SK-N-SH treated with all-trans-retinoic acid at 6 μM for 48 hours (cell line): ENCODE measurements around the gene SLC12A7.

Experiments used
- ATAC-seq: fragments of 200-7000 bp; cut with Tn5 transposase; 3 replicates; pipeline ENCODE4 v1.9.1; 2020; ENCODE audit warnings: mild to moderate bottlenecking, moderate library complexity
- ESRRG ChIP-seq: fragments of 250-450 bp; sonication (Bioruptor Pico); IDR thresholded peaks from 2 replicates; pipeline ENCODE4 v1.6.1; 2021; ENCODE audit warnings: mild to moderate bottlenecking
- ISL1 ChIP-seq: fragments of 250-450 bp; sonication (Bioruptor Pico); IDR thresholded peaks from 2 replicates; pipeline ENCODE4 v2.1.2; 2022; ENCODE audit warnings: mild to moderate bottlenecking, moderate library complexity
- OSR1 ChIP-seq: fragments of 250-450 bp; sonication (Bioruptor Pico); IDR thresholded peaks from 2 replicates; pipeline ENCODE4 v1.8.0; 2022; ENCODE audit warnings: moderate library complexity, mild to moderate bottlenecking, inconsistent platforms
- PPARA ChIP-seq: fragments of 250-450 bp; sonication (Bioruptor Pico); IDR thresholded peaks from 2 replicates; pipeline ENCODE4 v1.5.0; 2020; ENCODE audit warnings: mild to moderate bottlenecking, borderline replicate concordance
- RARB ChIP-seq: fragments of 250-450 bp; sonication (Bioruptor Pico); IDR thresholded peaks from 2 replicates; pipeline ENCODE4 v1.8.0; 2021; ENCODE audit warnings: mild to moderate bottlenecking, moderate library complexity
- TOX ChIP-seq: fragments of 250-450 bp; sonication (Bioruptor Pico); IDR thresholded peaks from 2 replicates; pipeline ENCODE4 v1.8.0; 2021; ENCODE audit warnings: mild to moderate bottlenecking, moderate library complexity, borderline replicate concordance
- ZFP3 ChIP-seq: fragments of 250-450 bp; sonication (Bioruptor Pico); IDR thresholded peaks from 2 replicates; pipeline ENCODE4 v1.5.0; 2020; ENCODE audit warnings: mild to moderate bottlenecking, moderate library complexity
- ZNF565 ChIP-seq: fragments of 450-650 bp; formaldehyde crosslinking; conservative IDR thresholded peaks from 2 replicates; pipeline ENCODE4 v1.5.0; 2020; ENCODE audit warnings: low read depth, mild to moderate bottlenecking, moderate library complexity
- ZNF70 ChIP-seq: fragments of 450-650 bp; formaldehyde crosslinking; IDR thresholded peaks from 2 replicates; pipeline ENCODE4 v1.5.0; 2020; ENCODE audit warnings: mild to moderate bottlenecking, moderate library complexity
- ZNF8 ChIP-seq: fragments of 450-650 bp; formaldehyde crosslinking; IDR thresholded peaks from 2 replicates; pipeline ENCODE4 v1.5.0; 2020; ENCODE audit warnings: mild to moderate bottlenecking, moderate library complexity
- TF ChIP-seq, protein P1 (sequence below): fragments of 250-450 bp; sonication (Bioruptor Pico); IDR thresholded peaks from 2 replicates; pipeline ENCODE4 v1.5.1; 2021; ENCODE audit warnings: mild to moderate bottlenecking, moderate library complexity
- TF ChIP-seq, protein P2 (sequence below): fragments of 250-450 bp; sonication (Bioruptor Pico); IDR thresholded peaks from 2 replicates; pipeline ENCODE4 v1.5.1; 2020; ENCODE audit warnings: low read depth, mild to moderate bottlenecking, moderate library complexity
- TF ChIP-seq, protein P3 (sequence below): fragments of 250-450 bp; sonication (Bioruptor Pico); IDR thresholded peaks from 2 replicates; pipeline ENCODE4 v1.8.0; 2020; ENCODE audit warnings: mild to moderate bottlenecking, moderate library complexity, borderline replicate concordance
- TF ChIP-seq, protein P4 (sequence below): fragments of 250-450 bp; sonication (Bioruptor Pico); IDR thresholded peaks from 2 replicates; pipeline ENCODE4 v1.8.0; 2021; ENCODE audit warnings: low read depth, mild to moderate bottlenecking, moderate library complexity, borderline replicate concordance
- TF ChIP-seq, protein P5 (sequence below): fragments of 250-450 bp; sonication (Bioruptor Pico); IDR thresholded peaks from 2 replicates; pipeline ENCODE4 v1.5.0; 2020; ENCODE audit warnings: mild to moderate bottlenecking, moderate library complexity

SLC12A7 gene

DNA sequence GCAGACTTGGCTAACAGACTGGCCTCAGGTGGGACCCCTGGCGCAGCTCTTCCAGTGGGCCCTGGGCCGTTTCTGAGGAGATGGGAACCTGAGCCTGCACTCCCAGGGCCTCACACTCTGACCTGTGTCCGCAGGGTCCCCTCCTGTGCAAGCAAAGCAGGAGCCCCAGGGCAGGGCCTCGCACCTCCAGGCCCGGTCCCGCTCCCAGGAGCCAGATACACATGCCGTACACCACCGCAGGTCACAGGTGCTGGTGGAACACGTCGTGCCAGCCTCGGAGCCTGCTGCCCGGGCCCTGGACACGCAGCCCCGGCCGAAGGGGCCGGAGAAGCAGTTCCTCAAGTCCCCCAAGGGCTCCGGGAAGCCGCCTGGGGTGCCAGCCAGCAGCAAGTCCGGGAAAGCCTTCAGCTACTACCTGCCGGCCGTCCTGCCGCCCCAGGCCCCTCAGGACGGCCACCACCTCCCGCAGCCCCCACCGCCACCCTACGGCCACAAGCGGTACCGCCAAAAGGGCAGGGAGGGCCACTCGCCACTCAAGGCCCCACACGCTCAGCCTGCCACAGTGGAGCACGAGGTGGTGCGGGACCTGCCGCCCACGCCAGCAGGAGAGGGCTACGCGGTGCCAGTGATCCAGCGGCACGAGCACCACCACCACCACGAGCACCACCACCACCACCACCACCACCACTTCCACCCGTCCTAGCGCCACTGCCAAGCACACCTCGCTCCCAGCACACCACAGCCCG lies 74.0 kb downstream of the SLC12A7 start:
- TF ChIP-seq ZFP3 (CRISPR knock-in tag) (no peak), ZNF70 (no peak), ESRRG (CRISPR knock-in tag) (no peak), ZNF565 (no peak), ISL1 (CRISPR knock-in tag) (no peak), TOX (CRISPR knock-in tag) (no peak), RARB (CRISPR knock-in tag) (no peak)
- TF ChIP-seq, protein P1, sequence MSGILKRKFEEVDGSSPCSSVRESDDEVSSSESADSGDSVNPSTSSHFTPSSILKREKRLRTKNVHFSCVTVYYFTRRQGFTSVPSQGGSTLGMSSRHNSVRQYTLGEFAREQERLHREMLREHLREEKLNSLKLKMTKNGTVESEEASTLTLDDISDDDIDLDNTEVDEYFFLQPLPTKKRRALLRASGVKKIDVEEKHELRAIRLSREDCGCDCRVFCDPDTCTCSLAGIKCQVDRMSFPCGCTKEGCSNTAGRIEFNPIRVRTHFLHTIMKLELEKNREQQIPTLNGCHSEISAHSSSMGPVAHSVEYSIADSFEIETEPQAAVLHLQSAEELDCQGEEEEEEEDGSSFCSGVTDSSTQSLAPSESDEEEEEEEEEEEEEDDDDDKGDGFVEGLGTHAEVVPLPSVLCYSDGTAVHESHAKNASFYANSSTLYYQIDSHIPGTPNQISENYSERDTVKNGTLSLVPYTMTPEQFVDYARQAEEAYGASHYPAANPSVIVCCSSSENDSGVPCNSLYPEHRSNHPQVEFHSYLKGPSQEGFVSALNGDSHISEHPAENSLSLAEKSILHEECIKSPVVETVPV (CRISPR knock-in tag), result no peak
- TF ChIP-seq, protein P2, sequence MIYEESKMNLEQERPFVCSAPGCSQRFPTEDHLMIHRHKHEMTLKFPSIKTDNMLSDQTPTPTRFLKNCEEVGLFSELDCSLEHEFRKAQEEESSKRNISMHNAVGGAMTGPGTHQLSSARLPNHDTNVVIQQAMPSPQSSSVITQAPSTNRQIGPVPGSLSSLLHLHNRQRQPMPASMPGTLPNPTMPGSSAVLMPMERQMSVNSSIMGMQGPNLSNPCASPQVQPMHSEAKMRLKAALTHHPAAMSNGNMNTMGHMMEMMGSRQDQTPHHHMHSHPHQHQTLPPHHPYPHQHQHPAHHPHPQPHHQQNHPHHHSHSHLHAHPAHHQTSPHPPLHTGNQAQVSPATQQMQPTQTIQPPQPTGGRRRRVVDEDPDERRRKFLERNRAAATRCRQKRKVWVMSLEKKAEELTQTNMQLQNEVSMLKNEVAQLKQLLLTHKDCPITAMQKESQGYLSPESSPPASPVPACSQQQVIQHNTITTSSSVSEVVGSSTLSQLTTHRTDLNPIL, result no peak
- TF ChIP-seq, protein P3, sequence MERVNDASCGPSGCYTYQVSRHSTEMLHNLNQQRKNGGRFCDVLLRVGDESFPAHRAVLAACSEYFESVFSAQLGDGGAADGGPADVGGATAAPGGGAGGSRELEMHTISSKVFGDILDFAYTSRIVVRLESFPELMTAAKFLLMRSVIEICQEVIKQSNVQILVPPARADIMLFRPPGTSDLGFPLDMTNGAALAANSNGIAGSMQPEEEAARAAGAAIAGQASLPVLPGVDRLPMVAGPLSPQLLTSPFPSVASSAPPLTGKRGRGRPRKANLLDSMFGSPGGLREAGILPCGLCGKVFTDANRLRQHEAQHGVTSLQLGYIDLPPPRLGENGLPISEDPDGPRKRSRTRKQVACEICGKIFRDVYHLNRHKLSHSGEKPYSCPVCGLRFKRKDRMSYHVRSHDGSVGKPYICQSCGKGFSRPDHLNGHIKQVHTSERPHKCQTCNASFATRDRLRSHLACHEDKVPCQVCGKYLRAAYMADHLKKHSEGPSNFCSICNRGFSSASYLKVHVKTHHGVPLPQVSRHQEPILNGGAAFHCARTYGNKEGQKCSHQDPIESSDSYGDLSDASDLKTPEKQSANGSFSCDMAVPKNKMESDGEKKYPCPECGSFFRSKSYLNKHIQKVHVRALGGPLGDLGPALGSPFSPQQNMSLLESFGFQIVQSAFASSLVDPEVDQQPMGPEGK (CRISPR knock-in tag), result no peak
- TF ChIP-seq, protein P4, sequence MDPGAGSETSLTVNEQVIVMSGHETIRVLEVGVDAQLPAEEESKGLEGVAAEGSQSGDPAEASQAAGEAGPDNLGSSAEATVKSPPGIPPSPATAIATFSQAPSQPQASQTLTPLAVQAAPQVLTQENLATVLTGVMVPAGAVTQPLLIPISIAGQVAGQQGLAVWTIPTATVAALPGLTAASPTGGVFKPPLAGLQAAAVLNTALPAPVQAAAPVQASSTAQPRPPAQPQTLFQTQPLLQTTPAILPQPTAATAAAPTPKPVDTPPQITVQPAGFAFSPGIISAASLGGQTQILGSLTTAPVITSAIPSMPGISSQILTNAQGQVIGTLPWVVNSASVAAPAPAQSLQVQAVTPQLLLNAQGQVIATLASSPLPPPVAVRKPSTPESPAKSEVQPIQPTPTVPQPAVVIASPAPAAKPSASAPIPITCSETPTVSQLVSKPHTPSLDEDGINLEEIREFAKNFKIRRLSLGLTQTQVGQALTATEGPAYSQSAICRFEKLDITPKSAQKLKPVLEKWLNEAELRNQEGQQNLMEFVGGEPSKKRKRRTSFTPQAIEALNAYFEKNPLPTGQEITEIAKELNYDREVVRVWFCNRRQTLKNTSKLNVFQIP (CRISPR knock-in tag), result no peak
- ATAC-seq, result no peak

DNA sequence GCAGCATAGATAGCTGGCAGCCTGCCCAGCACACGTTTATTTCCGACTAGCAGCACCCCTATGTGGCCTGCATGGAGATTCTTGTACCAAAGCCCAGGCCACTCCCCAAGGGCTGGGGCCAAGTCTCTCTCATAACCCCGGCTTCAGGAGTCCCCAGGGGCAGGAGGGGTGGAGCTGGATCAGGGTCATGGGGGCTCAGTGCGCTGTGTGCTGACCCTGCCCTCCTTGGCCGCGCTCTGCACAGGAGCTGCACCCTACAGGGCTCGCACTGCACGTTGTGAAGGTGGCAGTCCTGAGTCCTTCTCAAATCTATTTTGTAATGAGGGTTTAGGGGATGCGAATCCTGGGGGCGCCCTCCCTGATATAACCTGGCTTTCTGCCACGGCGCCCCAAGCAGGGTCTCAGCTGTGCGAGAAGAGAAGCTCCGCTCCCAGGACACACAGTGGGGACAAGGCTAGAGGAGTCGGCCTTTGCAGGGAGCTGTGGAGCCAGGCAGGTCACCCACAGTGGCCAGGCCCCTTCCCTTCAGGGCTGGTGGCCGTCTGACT lies 74.7 kb downstream of the SLC12A7 start:
- no peak for ATAC-seq
- TF ChIP-seq ZNF70 (no peak), ZFP3 (CRISPR knock-in tag) (no peak), PPARA (CRISPR knock-in tag) (no peak), ESRRG (CRISPR knock-in tag) (no peak), RARB (CRISPR knock-in tag) (no peak), ISL1 (CRISPR knock-in tag) (no peak), OSR1 (CRISPR knock-in tag) (no peak)
- TF ChIP-seq, protein P2, result no peak
- TF ChIP-seq, protein P4 (CRISPR knock-in tag), result no peak
- TF ChIP-seq, protein P1 (CRISPR knock-in tag), result no peak
- TF ChIP-seq, all 23 proteins: peak for 0

DNA sequence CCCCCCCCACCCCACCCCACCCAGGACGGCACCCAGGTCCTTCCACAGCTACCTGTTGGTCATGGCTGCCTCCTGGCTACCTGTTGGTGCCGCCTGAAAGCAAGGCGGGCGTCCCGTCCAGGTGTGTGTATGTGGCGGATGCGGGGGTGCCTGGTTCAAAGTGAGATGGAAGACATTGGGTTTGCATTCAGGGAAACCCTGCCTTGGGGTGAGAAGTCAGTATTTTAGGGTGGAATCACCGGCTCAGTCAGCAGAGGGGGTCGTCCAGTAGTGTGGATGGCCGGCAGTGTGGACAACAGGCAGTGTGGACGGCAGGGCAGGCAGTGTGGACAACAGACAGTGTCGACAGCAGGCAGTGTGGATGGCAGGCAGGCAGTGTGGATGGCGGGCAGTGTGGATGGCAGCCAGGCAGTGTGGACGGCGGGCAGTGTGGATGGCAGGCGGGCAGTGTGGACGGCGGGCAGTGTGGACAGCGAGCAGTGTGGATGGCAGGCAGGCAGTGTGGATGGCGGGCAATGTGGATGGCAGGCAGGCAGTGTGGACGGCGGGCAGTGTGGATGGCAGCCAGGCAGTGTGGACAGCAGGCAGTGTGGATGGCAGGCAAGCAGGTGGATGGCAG lies 75.2 kb downstream of the SLC12A7 start:
- ATAC-seq, result no peak
- TF ChIP-seq ESRRG (CRISPR knock-in tag), result no peak
- no peak for TF ChIP-seq ZNF8
- TF ChIP-seq RARB (CRISPR knock-in tag), result no peak
- TF ChIP-seq, protein P4 (CRISPR knock-in tag), result no peak
- TF ChIP-seq, protein P1 (CRISPR knock-in tag), result no peak
- TF ChIP-seq PPARA (CRISPR knock-in tag), result no peak
- TF ChIP-seq, protein P5, sequence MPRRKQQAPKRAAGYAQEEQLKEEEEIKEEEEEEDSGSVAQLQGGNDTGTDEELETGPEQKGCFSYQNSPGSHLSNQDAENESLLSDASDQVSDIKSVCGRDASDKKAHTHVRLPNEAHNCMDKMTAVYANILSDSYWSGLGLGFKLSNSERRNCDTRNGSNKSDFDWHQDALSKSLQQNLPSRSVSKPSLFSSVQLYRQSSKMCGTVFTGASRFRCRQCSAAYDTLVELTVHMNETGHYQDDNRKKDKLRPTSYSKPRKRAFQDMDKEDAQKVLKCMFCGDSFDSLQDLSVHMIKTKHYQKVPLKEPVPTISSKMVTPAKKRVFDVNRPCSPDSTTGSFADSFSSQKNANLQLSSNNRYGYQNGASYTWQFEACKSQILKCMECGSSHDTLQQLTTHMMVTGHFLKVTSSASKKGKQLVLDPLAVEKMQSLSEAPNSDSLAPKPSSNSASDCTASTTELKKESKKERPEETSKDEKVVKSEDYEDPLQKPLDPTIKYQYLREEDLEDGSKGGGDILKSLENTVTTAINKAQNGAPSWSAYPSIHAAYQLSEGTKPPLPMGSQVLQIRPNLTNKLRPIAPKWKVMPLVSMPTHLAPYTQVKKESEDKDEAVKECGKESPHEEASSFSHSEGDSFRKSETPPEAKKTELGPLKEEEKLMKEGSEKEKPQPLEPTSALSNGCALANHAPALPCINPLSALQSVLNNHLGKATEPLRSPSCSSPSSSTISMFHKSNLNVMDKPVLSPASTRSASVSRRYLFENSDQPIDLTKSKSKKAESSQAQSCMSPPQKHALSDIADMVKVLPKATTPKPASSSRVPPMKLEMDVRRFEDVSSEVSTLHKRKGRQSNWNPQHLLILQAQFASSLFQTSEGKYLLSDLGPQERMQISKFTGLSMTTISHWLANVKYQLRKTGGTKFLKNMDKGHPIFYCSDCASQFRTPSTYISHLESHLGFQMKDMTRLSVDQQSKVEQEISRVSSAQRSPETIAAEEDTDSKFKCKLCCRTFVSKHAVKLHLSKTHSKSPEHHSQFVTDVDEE, result no peak
